ENCODE results near the gene PRKCZ.

Gene PRKCZ

DNA sequence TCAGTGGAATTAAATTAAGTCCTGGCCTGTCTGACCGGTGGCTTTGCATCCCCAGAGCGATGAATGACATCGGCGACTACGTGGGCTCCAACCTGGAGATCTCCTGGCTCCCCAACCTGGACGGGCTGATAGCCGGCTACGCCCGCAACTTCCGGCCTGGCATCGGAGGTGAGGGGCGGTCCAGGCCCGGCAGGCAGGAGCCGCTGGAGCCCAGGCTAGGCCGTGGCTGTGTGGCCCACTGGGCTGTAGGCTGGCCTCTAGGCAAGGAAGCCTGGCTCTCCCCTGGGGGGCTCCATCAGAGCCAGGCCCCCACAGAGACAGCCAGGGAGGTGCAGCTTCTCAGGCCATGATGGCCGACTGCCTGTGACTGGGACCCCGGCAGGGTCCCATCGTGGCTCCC lies 25.3 kb upstream of the PRKCZ start:
- no peak for DNase-seq (ENCODE audit: low read depth in 2 of 2)

DNA sequence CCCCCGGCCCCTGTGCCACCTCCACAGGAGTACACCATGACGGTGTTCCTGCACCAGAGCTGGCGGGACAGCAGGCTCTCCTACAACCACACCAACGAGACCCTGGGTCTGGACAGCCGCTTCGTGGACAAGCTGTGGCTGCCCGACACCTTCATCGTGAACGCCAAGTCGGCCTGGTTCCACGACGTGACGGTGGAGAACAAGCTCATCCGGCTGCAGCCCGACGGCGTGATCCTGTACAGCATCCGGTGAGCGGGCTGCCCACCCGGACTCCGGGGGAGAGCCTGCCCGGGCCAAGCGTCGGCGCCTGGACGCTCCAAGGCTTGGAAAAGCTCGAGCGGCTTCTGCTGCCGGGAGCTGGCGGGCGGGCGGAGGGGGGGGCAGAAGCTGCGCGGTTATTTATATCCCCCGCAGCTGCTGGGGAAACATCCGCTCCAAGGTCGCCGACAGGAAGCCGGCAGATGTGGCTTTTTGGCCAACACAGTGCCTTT lies 24.7 kb upstream of the PRKCZ start:
- no peak for DNase-seq (ENCODE audit: low read depth in 2 of 2)

DNA sequence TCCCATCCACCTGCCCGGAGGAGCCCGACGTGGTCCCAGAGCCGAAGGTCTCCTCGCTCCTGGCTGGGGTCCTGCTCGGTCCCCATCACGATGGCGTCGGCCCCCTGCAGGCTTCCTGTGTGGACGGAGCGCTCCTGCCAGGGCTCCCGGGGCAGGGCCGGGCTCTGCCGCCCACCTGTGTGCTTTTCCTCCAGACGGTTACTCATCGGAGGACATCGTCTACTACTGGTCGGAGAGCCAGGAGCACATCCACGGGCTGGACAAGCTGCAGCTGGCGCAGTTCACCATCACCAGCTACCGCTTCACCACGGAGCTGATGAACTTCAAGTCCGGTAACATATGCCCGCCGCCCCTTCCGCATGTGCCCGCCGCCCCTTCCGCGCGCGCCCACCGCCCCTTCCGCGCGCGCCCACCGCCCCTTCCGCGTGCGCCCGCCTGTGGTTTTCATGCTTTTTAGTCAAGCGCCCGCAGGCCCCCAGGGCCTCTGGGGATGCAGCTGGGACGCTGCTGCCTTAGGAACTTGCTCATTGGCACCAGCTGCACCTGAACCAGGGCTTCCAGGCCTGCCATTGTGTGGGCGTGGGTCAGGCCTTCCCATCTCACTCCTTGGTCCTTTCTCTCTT lies 22.1 kb upstream of the PRKCZ start:
- no peak for DNase-seq (ENCODE audit: low read depth in 2 of 2)

DNA sequence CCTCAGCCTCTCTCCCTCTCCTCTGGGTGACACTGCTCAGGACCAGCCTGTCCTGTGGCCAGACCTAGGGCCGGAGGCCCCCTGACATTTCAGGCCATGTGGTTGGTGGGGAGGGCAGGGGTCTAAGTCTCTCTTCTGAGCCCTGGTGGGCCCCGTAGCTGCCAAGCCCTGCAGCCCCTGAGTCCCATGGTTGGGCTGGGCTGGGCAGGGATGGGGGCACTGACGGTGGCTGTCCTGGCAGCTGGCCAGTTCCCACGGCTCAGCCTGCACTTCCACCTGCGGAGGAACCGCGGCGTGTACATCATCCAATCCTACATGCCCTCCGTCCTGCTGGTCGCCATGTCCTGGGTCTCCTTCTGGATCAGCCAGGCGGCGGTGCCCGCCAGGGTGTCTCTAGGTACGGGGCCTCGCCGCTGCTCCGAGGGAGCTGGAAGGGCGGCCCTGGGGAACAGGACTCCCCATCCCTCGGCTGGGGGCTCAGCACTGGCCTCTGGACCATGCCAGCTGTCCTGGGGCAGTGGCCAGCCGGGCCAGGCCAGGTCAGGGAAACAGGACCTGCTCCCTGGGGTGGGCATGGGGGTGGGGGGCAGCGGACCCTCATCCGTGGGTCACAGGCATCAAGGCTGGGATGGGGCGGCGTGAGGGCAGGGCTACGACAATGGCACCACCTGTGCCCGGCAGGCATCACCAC lies 21.2 kb upstream of the PRKCZ start:
- DNase-seq (ENCODE audit: low read depth in 2 of 2): no peak

DNA sequence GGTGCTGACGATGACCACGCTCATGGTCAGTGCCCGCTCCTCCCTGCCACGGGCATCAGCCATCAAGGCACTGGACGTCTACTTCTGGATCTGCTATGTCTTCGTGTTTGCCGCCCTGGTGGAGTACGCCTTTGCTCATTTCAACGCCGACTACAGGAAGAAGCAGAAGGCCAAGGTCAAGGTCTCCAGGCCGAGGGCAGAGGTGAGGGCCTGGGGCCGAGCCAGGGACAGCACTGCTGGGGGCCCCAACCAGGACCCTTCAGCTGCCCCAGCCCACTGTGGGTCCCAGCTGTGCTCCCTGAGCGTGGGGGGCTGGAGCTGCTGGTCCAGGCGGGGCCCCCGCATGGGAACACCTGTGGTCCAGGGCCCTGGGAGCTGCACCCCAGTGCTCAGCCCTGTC lies 20.6 kb upstream of the PRKCZ start:
- no peak for DNase-seq (ENCODE audit: low read depth in 2 of 2)

DNA sequence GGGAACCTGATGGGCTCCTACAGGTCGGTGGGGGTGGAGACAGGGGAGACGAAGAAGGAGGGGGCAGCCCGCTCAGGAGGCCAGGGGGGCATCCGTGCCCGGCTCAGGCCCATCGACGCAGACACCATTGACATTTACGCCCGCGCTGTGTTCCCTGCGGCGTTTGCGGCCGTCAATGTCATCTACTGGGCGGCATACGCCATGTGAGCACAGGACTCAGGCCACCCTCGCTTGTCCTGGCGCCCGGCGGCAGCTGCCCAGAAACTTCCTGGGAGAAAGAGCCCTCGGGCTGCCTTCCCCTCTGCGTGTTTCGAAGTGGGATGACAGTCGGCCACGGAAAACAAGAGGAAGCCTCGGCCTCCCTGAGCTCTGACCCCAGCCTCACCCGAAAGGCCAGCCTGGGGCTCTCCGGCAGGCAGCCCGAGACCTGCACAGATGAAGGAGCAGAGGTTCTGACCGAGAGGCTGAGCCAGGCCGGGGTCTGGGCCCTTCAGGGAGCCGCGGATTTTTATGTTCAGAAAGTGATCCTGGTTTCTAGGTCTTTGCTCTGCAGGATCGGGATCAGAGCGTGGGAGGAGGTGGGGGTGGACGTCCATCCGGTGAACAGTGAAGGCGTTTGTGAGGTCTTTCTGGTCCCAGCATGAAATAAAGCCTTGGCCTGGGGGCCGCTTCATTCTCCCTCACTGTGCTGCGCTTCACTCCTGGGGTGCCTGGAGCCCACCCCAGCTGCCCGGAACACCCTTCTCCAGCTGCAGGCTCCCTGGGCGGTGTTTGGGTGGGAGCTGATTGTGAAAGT lies 19.9 kb upstream of the PRKCZ start:
- DNase-seq (ENCODE audit: low read depth in 2 of 2): no peak

DNA sequence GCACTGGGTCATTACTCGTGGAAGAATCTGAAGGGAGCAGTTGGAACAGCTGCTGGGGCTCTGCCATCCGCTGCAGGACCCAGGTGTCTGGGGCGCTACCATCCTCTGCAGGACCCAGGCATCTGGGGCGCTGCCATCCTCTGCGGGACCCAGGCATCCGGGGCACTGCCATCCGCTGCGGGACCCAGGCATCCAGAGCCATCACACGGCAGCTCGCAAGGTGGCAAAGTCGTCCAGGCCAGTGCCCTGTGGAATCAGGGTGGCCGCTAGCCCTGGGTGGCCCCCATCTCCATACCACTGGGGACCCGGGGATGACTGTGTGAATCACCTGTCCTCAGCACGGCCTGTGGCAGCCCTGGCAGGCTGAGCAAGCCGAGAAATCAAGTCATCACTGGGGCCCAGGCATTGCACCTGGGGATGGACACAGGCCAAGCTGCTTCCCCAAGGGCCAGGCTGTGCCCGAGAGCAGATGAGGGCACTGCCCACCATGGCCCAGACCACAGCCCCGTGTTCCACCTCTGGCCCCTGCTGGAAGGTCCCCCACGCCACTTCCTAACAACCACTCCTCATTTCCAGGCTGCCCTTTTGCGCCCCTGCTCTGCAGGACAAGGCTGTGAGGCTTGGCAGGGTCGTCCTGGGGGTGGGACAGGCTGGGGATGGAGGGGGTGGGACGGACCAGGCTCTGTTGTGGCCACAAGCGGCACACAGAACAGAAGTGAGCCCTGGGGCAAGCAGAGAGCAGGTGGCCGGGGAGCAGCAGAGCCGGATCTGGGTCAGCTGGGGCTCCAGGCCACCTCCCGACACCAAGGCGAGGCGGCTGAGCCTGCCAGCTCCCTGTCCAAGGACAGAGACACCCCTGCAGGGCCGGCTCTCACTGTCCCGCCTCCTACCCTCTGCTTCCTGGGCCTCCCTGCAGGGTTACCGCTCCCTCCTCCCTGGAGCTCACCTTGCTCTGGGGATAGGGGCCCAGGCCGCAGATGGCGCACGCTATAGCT lies 18.4 kb upstream of the PRKCZ start:
- no peak for DNase-seq (ENCODE audit: low read depth in 2 of 2)

DNA sequence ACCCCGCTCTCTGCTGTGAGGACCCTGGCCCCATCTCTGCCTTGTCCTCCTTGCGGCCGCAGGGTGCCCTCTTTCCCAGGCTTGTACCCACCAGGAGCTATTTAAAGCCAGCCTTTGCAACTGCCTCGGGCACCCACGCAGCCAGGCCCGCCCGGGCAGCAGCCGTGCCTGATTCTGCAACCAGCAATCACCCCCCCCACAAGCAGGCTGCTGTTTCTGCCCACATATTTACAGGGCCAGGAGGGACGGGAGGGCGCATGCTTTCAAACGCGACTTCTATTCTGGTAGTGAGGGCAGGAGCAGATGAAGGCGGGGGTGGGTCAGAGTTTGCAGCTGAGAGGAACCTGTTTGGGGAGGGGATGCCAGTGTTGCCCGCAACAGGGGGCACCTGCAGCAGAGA lies 17.5 kb upstream of the PRKCZ start:
- no peak for DNase-seq (ENCODE audit: low read depth in 2 of 2)

DNA sequence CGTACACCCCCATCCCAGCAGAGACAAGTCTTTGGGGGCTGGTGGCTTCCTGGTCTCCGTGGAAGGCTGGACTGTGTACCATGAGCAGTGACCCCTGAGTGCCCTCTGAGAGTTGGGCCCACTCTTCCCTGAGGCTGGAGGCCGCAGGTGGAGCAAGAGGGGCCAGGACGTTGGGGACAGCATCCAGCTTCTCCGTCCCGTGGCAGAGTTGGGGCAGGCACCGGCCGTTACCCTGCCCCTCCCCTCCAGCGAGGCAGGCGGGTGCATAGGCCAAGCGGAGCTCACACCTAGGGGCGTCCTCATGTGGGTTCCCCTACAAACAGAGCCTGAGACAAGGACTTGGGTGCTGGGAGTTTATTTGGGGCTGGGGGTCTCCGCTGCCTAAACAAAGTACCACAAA lies 17.0 kb upstream of the PRKCZ start:
- no peak for DNase-seq (ENCODE audit: low read depth in 2 of 2)

DNA sequence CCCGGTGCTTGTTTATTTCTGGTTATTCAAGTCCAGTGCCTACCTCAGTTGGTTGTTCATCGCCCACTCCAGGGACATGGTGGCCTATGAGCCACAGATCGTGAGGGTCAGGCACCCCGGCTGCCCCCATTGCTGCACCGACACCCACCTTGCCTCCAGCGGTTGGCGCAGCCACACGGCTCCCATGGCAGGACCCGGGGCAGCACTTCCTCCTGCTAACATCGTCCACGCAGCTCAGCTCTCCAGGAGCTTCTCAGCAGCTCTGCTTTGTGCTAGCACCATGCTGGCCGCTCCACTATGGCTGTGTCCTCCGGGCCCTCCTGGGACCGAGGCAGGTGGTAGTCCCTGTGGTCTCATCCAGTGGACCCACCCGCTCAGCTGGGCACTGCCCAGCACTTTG lies 13.9 kb upstream of the PRKCZ start:
- no peak for DNase-seq (ENCODE audit: low read depth in 2 of 2)

DNA sequence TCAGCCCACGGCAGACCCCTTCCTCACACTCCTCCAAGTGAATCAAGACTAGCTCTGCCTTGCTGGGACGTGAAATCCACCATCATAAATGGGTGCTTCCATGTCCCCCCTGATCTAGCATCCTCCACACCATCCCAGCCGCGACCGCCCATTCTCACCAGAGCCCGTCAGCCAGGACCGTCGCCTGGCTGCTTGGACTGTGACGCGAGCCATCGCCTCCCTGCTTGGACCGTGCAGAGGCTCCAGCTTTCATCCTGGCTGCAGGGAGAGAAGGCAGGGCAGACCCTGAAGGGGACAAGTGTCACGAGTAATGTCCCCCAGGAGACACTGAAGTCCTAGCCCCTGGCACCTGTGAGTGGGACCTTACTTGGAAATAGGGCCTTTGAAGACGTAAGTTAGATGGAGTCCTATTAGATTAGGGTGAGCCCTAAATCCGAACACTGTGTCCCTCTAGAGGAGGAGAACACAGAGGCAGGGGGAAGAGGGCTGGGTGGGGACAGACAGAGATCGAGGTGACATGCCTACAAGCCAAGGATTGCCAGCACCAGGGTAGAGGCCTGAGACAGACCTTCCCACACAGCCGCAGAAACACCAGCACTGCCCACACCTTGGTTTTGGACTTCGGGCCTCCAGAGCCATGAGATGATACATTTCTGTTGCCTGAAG lies 12.8 kb upstream of the PRKCZ start:
- DNase-seq (ENCODE audit: low read depth in 2 of 2): no peak

DNA sequence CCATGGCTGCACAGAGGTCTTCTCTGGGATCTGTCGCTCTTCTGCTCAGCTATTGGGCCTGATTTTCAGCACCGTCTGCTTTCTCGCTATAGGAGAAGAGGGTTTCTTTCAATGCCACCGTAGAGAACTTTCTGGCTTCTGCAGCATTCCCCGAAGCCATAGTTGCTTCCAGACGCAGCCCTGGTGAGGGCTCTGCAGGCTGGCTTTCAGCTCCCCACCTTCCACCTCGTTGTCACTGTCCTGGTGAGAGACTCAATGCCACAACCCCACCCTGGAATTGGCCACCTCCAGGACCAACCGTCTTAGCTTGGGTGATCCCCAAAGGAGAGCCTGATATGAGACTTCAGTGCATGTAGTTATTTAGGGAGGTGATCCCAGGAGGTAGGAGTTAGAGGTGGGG lies 12.0 kb upstream of the PRKCZ start:
- DNase-seq (ENCODE audit: low read depth in 2 of 2): no peak

DNA sequence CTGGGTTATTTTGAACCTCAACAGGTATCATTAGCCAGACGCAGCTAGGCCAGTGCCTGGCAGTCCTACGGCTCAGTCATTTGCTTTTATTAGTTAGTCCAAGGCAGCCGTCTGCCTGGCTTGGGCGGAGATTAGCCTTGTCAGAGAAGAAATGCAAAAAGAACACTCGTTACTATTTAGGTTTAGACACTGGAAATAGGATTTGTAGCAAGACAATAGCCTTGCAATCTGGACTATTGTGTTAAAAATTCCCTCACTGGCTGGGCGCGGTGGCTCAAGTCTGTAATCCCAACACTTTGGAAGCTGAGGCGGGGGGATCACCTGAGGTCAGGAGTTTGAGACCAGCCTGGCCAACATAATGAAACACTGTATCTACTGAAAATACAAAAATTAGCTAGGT lies 11.0 kb upstream of the PRKCZ start:
- DNase-seq (ENCODE audit: low read depth in 2 of 2): no peak

DNA sequence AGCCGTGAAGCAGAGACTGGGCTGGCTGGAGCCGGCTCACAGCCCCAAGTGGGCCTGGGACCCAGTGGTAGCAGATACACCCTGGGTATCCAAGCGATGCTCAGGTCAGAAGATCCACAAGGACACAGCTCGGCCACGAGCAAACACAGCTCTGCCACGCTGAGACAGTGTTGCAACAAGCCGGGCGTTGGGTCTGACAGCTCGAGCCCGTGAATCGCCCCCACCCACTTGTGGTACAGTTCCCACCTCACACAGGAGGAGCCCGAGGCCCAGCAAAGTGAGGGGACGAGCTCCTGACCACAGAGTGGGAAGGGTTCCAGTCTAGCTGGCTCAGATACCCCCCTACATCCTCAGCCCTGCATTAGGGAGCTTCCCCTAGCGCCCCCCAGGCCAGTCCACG lies 8.9 kb upstream of the PRKCZ start:
- DNase-seq (ENCODE audit: low read depth in 2 of 2): no peak

DNA sequence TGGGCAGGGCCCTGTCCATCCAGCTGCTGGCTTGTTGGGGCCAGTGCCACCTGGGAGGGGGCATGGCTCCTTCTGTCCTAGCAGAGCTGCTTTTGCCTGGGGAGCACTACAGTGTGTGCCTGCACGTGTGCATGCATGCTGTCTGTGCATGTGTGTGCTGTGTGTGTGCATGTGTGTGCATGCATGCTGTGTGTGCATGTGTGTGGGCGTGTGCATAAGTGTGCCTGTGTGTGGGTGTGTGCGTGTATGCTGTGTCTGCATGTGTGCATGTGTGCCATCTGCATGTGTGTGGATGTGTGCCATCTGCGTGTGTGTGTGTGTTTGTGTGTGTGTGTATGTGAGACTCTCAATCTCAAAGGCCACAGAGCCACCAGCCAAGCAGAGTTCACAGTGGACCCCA lies 8.3 kb upstream of the PRKCZ start:
- DNase-seq (ENCODE audit: low read depth in 2 of 2): no peak

DNA sequence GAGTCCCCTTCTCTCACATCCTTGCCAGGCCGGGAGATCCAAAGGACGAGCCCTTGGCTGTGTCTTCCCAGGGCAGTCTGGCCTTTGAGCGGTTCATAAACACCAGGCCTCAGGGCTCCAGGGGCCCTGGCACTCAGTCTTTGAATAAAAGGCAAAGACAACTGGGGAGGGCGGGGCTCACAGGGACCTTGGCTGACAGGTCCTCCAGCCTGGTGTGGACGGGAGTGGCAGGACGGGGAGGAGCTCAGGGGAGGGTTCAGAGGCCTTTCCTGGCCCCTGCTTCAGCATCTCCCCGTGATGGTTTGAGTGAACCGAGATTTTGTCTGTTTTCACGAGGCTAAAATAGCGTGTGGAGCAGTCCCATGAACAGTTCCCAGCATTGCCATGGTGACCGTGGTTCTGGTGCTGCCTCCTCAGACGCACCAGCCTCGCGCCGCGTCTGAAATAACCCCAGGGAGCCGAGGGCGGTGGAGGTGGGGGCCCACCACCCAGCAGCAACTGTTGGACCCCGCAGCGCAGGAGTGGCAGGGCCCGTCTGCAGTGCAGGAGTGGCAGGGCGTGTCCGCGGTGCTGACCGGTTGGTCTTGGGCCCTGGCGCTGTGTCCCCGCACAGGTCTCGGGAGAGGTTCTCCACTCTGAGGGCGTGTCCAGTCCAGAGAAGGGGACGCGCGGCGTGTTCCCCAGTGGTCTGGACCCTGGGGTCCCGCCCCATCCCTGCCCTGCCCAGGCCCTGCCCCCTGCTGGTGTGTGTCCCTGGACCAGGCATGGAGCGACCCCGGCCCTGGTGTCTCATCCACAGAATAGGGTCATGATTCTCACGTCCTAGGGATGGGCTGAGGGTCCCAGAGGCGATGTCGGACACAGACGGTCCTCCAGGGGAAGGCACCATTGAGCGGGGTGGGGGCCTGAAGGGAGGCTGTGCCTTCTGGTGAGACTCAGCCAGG lies 7.1 kb upstream of the PRKCZ start:
- DNase-seq (ENCODE audit: low read depth in 2 of 2): no peak

DNA sequence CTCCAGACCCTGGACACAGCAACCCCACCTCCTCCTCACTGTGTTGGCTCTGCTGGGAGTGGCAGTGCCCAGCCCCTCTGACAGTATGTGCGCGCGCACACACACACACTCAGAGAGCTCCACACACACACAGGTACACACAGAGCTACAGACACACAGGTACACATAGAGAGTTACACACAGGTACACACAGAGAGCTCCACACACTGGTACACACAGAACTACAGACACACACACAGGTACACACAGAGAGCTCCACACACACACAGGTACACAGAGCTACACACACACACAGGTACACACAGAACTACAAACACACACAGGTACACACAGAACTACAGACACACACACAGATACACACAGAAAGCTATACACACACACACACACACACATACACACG lies 6.3 kb upstream of the PRKCZ start:
- no peak for DNase-seq (ENCODE audit: low read depth in 2 of 2)

DNA sequence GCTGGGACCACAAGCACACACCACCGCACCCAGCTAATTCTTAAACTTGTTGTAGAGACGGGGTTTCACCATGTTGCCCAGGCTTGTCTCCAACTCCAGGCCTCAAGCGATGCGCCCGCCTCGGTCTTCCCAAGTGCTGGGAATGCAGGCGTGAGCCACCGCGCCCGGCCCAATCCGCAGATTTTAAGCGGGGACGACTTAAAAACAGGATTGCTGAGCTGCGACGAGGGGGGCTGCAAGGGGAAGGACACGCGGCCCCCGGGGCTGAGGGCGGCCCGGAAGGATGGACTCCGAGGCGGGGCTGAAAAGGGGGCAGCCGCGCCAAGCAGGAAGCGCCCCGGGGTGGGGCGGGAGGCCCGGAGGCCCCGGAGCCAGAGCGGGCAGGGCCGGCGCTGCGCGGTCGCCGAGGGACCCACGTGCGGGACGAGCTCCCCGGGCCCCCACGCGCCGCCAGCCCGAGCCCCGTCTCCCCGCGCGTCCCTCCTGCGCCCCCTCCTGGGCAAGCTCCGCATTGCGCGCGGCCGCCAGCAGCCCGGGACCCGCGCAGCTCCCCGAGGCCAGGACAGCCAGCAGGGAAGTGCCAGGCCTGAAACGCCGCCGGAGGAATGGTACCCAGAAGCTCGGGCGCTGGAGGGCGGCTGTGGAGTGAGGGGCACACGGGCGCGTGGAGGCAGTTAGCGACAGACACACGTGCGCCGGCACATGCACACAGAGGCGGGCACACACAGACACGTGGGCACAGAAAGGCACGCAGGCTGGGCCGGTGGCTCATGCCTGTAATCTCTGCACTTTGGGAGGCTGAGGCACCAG lies 5.5 kb upstream of the PRKCZ start:
- DNase-seq (ENCODE audit: low read depth in 2 of 2): peak; percentile 62 to 72

DNA sequence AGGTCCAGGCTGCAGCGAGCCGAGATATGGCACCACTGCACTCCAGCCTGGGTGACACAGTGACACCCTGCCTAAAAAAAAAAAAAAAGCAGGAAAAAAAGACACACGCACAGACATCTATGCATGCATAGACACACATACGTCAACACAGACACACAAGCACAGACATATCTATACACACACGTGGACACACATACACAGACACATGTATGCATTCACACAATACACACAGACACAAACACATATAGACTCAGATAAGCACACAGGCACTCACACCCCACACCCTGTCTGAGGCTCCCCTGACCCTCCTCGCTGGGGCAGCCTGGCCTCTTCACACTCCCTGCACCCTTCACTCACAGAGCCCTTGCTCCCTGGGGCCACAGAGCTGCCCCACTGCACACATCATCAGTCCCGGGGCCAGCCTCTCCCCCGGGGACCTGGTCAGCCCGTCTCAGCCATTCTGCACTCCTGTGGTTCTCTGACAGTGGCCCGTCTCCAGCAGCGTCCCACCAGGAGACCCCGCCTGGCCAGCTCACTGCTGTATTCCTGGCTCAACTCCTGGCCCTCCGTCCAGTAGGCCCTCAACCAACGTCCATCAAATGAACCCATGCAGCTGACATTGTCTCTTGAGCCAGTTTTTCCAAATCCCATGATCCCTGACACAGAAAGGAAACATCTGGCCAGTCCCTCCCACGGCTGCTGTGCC lies 4.6 kb upstream of the PRKCZ start:
- no peak for DNase-seq (ENCODE audit: low read depth in 2 of 2)
